Right lung (tissue), 5 donors: ENCODE data around the gene SLC27A4. TPM values are rescaled to one million over a fixed set of nuclear protein-coding genes. Genes with fewer than 3 reads are reported as not detected.

ENCODE experiments used
- DNase-seq, 2 donors: peaks; one replicate each; pipeline ENCODE4 v3.0.0-alpha.2; 2013
- polyA plus RNA-seq, 5 donors: library from polyadenylated mRNA; unstranded; fragments of 120-200 nt; gene quantifications; one replicate each; pipeline versions ENCODE4 v1.2.1 to v1.2.3, GENCODE V29; 2013; ENCODE audit warnings: inconsistent platforms in 1 of 5, low replicate concordance in 1 of 5; ENCODE audit not compliant: insufficient read length in 5 of 5, insufficient read depth in 1 of 5

The SLC27A4 gene
- polyA plus RNA-seq, 5 donors: 7.0 to 17.3 (median 9.5) TPM

GRCh38 chr9:128361986-128362646, 21.8 kb downstream of the SLC27A4 start:
- peak; percentile 75 to 84 for DNase-seq

DNA sequence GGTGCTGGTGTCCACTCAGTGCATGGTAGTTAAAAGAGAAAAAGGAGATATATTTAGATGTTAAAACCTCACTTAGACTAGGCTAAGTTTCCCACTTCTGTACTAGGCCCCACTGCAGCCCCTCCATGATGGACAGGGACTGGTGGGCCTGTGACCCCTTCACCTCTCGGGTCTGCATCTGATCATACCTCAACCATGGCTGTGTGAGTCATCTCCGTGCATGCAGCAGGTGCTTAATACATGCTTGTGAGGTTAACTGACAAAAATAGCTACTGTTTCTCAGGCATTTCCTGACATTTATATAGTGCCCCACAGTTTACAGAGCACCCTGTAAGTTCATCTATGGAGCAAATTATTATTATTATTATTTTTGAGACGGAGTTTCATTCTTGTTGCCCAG, 22.4 kb downstream of the SLC27A4 start:
- no peak for DNase-seq

DNA sequence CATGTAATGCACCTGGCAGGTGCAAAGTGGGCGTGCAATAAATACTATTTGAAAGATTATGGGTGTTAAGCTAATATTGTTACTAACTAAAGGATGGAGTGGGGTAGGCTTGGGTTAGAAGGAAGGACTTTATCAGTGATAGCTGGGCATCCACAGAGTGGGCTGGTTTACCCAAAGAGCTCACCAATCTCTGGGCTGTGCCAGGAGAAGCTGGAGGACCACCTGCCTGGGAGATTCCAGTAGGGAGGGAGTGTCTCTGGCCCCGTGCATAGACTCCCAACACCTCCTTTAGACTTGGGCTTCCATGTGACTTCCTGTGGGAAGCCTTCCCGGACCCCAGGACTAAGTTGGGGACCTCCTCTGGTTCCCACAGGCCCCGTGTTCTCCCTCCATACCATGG, 25.2 kb downstream of the SLC27A4 start:
- no peak for DNase-seq

DNA sequence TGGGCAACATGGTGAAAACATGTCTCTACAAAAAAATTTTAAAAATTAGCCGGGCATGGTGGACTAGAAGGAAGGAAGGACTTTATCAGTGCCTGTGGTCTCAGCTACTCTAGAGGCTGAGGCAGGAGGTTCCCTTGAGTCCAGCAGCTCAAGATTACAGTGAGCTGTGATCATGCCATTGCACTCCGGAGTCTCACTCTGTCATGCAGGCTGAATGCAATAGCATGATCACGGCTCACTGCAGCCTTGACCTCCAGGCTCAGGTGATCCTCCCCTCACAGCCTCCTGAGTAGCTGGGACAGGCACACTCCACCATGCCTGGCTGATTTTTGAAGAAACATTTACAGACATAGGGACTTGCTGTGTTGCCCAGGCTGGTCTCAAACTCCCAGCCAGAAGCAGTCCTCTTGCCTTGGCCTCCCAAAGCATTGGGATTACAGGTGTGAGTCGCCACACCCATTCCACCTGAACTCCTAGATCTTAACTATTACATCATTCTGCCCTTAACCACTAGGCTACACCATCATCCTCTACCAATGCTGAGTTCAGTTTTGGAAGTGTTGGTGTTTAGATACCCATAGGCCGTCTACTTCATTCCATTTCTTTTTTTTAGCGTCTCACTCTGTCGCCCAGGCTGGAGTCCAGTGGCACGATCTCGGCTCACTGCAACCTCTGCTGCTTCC, 28.8 kb downstream of the SLC27A4 start:
- DNase-seq: no peak

DNA sequence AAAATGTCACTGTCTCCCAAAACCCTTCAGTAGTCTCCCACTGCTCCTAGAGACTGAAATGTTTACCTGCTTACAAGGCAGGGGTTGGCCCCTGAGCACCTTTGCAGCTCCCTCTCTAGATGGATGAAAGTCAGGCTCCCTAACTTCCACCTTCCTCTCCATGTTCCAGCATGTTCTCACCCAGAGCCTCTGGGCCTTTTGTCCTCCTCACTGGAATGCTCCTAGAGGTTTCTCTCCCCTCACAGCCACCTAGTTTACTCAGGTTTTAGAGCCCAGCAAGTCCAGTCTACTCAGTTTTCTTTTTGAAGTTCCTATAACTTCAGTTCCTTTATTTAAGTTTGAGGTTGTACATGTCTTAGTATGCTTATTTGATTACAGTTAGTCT, 30.0 kb downstream of the SLC27A4 start:
- DNase-seq: no peak

GRCh38 chr9:128370752-128371629, 30.7 kb downstream of the SLC27A4 start, which contains the start of gene URM1:
TSS of gene URM1 (plus strand) at chr9:128371374. CDS start at chr9:128371381, 7 bp downstream.
- DNase-seq: peak; percentile 96

GRCh38 chr9:128371630-128372117, 31.3 kb downstream of the SLC27A4 start:
- no peak for DNase-seq

DNA sequence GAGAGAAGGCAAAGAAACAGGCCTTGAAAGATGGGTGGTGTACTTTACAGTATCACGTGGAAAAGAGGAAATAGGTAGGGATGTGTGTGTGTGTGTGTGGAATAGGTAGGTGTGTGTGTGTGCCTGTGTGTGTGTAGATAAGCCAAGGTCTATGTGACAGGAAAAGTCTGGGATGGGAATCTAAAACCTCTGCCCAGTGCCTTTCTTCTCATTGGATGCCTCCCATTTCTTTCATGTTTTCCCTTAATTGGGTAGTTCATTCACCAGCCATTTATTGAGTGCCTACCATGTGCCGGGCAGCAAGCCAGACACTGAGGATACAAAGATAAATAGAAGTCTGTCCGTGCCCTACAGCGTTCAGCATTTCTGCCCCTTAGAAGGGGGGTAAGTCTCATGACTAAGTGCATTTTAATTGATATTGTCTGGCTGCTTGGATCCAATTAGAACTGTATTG, 31.9 kb downstream of the SLC27A4 start:
- DNase-seq: no peak

DNA sequence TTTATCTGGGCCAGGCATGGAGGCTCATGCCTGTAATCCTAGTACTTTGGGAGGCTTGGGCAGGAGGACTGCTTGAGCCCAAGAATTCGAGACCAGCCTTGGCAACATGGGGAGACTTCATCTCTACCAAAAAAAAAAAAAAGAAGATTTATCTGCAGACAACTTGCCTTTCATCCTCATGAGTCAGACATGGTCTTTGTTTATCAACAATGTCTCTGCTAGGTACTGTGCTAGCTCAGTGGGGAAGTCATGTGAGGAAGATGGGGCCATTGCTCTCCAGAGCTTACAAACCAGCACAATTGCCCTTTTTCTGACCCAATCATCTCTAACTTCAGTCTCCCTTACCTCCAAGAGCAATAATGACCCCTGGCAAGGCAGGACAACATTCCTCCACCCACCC, 32.5 kb downstream of the SLC27A4 start:
- no peak for DNase-seq

DNA sequence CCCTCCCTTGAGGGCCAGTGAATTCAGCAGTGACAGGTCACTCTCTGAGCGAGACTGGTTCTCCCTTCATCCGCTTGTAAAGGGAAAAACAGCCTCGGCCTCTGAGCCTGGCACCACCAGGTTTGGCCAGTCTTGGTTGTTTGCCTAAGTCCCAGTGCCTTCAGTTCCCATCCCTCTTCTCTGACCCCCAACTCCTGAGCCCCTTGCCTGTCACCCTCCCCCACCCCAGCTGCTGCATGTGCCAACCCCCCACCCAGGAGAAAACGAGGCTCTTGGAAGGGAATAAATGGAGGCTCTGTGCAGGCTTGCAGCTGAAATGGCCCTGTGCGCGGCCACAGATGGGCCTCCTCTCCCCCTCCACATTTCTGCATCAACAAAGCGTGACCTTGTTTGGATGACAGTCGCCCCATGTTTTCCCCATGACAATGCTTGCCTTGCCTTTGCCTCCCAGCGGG, 33.9 kb downstream of the SLC27A4 start:
- DNase-seq: no peak

DNA sequence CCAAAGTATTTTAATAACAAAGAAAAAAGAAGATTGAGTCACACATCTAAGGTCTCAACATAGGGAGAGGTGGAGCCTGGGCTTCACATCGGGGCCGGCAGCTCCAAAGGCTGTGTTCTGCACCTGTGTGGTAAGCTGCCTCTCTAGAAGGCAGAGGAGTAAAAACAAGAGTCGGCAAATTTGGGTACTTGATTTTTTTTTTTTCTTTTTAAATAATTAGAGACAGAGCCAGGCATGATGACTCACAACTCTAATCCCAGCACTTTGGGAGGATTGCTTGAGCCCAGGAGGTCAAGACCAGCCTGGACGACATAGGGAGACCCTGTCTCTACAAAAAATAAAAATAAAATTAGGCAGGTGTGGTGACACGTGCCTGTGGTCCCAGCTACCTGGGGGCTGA, 35.5 kb downstream of the SLC27A4 start:
- DNase-seq: no peak

DNA sequence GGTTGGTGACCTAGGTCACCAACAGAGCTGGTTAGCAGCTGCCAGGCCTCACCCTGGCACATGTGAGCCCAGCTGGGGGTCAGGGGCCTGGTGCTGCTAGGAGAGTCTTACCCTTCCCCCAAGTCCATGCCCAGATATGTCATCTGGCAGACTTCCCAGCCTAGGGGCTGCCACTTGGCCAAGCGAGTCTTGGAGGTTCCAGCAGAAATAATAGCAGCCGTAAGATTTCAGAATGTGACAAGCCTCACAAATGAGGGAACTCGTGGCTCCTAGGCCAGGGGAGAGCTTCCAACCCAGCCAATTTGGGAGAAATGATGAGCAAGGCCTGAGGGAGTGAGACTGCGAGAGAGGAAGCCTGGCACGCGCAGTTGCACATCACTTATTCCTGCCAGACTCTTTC, 41.9 kb downstream of the SLC27A4 start:
- DNase-seq: no peak

- DNase-seq: no peak
Observed at GRCh38 chr9:128383007-128383753, 42.9 kb downstream of the SLC27A4 start.

- DNase-seq: no peak
Observed at GRCh38 chr9:128383791-128384190, 43.5 kb downstream of the SLC27A4 start.

GRCh38 chr9:128384801-128385495, 44.6 kb downstream of the SLC27A4 start:
- no peak for DNase-seq

DNA sequence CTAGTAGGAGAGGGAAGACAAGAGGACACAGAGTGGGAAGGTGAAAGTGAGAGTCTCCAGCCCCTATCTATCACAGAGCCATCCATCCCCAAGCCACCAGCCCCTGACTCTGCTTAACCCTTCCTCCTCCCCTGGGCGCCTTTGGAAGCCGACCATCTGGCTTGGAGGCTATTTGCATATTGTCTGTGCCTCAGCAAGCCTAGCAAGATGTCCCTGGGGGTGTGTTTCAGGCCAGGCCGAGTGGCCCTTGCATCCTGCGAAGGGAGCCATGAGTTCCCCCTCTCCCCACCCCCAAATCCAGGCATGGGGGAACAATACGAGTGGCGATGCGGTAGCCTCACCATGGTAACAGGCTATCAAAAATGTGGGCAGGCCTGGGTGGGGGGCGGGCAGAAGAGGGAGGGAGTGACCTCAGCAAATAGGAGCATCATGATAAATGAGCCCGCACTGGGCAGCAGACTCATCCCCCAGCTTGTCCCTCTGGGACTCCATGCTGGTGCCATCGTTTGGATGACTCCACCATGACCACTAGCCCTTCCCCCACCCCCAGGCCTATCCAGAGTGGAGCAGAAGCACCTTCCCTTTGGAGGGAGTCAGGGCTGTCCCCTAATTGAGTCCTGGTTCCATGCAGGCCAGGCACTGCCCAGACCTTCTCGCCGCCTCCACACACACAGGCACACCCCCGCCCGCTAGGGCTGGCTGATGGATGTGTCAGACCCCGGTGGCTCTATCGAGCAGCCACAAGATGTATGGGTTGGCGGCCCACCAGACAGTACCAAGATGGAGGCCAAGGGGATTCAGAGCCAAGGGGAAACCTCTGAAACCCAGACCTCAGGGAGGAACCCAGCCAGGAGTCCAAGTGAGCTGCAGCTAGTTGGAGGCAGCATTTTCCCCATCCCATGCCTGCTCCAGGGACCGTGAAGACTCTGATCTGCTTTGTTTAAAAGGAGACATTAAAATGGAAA, 45.5 kb downstream of the SLC27A4 start:
- no peak for DNase-seq

DNA sequence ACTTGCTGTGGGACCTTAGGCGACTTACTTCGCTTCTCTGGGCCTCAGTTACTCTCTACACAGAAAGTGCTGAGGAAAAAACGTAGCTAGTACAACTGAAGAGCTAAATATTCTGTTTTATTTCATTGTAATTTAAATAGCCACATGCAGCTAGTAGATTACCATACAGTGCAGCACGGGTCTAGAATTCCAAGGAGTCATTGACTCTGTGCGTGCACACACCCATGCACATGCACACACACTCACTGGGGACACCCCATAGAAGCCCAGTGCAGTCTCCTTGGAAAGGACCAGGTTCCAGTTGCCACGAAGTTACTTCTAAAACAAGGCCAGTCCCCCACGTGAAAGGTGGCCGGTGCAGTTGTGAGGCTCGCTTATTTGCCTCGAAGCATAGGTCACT, 47.8 kb downstream of the SLC27A4 start:
- no peak for DNase-seq

GRCh38 chr9:128389395-128390149, 49.2 kb downstream of the SLC27A4 start:
- no peak for DNase-seq
